Measurements from ENCODE around the gene RXFP2.

DNA sequence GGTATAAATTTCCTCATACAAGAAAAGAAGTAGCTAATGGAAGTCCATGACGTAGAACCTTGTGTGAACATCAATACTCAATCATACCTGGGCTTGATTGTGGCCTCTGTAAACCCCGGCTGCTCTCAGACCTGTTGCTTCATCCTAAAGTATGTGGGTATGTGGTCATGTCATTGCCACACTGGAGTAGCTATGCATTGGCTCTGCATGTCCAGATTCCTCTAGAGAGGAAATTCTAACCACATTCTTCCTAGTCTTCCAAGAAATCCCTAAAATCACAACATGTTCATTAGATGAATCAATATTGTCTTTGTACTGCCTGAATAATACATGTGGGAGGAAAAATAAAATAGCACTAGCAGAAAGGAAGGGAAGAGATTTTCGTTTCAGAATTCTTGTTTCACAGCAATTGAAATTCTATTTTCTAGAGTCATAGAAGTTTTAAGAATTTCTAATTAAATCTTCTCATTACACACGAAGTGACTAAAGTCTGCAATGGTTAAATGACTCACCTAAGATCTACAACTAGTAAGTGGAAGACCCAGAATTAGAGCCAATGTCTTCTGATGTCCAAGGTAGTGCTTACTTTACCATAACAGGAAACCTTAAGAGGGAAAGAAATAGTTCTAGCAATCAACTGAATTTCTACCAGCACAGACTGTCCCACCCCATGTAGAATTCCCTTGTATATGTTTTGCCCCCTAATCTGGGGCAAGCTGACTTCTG lies 28.0 kb downstream of the RXFP2 start:
- TF ChIP-seq, protein P1, sequence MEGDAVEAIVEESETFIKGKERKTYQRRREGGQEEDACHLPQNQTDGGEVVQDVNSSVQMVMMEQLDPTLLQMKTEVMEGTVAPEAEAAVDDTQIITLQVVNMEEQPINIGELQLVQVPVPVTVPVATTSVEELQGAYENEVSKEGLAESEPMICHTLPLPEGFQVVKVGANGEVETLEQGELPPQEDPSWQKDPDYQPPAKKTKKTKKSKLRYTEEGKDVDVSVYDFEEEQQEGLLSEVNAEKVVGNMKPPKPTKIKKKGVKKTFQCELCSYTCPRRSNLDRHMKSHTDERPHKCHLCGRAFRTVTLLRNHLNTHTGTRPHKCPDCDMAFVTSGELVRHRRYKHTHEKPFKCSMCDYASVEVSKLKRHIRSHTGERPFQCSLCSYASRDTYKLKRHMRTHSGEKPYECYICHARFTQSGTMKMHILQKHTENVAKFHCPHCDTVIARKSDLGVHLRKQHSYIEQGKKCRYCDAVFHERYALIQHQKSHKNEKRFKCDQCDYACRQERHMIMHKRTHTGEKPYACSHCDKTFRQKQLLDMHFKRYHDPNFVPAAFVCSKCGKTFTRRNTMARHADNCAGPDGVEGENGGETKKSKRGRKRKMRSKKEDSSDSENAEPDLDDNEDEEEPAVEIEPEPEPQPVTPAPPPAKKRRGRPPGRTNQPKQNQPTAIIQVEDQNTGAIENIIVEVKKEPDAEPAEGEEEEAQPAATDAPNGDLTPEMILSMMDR (IDR thresholded peaks at IDR 0.05; ENCODE audit: borderline replicate concordance, extremely low read depth, low read length, poor library complexity, severe bottlenecking), result no peak
- TF ChIP-seq EZH2 (IDR thresholded peaks at IDR 0.05; ENCODE audit: borderline replicate concordance, low read depth, low read length, severe bottlenecking), result no peak

Data from DND-41 (cell line).